Activated T-helper 9 cell treated with anti-CD3 and anti-CD28 coated beads, Interleukin-2, amount 50 U/mL, for 16 hours (primary cell): ENCODE data around the gene PADI3.
"Not testable (repeated sequence)": the region's sequence is repeated elsewhere in the genome, so short reads cannot be mapped to it uniquely, and the experiment has no call there.

ENCODE experiments used
- DNase-seq: peaks from one replicate; pipeline ENCODE4 v3.0.0-alpha.2; 2020; ENCODE audit warnings: low read depth

The PADI3 gene

GRCh38 chr1:17241011-17241779 is 7.7 kb upstream of the PADI3 start:
- not testable (repeated sequence) for DNase-seq

GRCh38 chr1:17241780-17242074 is 7.2 kb upstream of the PADI3 start:
- DNase-seq, result not testable (repeated sequence)

GRCh38 chr1:17243274-17243673 is 5.6 kb upstream of the PADI3 start:
- no peak for DNase-seq

- no peak for DNase-seq
Observed at GRCh38 chr1:17244821-17245740, 3.8 kb upstream of the PADI3 start.

- DNase-seq, result no peak
Observed at GRCh38 chr1:17245816-17246325, 3.0 kb upstream of the PADI3 start.

GRCh38 chr1:17246971-17247370 is 1.9 kb upstream of the PADI3 start:
- DNase-seq, result no peak

GRCh38 chr1:17250601-17251000 is 1.7 kb downstream of the PADI3 start:
- DNase-seq, result no peak

- DNase-seq, result no peak
Observed at GRCh38 chr1:17251246-17251645, 2.3 kb downstream of the PADI3 start.

GRCh38 chr1:17251701-17252376 is 2.9 kb downstream of the PADI3 start:
- no peak for DNase-seq

- no peak for DNase-seq
Observed at GRCh38 chr1:17255336-17255735, 6.4 kb downstream of the PADI3 start.

GRCh38 chr1:17258116-17258757 is 9.3 kb downstream of the PADI3 start:
- DNase-seq, result no peak

GRCh38 chr1:17258758-17259130 is 9.8 kb downstream of the PADI3 start:
- no peak for DNase-seq

GRCh38 chr1:17259233-17259873 is 10.5 kb downstream of the PADI3 start:
- no peak for DNase-seq

- DNase-seq, result no peak
Observed at GRCh38 chr1:17260264-17260663, 11.4 kb downstream of the PADI3 start.

GRCh38 chr1:17260738-17261137 is 11.8 kb downstream of the PADI3 start:
- DNase-seq, result no peak

GRCh38 chr1:17263936-17264335 is 15.0 kb downstream of the PADI3 start:
- DNase-seq, result no peak

- no peak for DNase-seq
Observed at GRCh38 chr1:17264470-17264869, 15.6 kb downstream of the PADI3 start.

GRCh38 chr1:17265162-17265561 is 16.3 kb downstream of the PADI3 start:
- no peak for DNase-seq

GRCh38 chr1:17265950-17266349 is 17.1 kb downstream of the PADI3 start:
- no peak for DNase-seq

GRCh38 chr1:17270891-17271765 is 22.2 kb downstream of the PADI3 start:
- no peak for DNase-seq

GRCh38 chr1:17272066-17272465 is 23.2 kb downstream of the PADI3 start:
- DNase-seq, result no peak
